ENCODE results near the gene MFAP5.
"Not testable (repeated sequence)": the region's sequence is repeated elsewhere in the genome, so short reads cannot be mapped to it uniquely, and the experiment has no call there.

The MFAP5 gene

DNA sequence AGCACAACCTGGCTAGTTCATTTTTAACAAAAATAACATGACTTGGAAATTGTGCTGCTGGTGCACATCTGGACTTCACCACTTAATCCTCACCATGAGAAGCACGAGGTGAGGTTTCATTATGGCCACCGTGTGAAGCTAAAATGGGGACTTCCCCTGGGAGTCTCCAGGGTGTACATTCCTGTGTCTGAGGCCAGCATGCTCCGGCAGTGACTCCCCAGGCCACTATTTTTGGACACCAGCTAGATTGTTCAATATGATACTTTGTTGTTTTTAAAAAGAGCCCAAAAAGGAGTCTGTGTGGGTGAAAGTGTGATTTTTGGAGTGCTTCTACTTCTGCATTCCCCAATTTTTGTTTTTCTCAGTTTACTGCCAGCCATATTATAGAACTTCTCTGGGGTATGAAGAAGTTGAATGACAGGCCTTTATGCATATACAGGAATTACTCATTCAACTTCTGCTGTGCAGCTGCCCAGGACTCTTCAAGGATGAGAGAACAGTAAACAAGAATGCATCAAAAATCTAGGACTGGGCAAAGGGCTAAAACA, 33.1 kb downstream of the MFAP5 start:
- peak; percentile 53 for DNase-seq (ENCODE audit: low spot score)

DNA sequence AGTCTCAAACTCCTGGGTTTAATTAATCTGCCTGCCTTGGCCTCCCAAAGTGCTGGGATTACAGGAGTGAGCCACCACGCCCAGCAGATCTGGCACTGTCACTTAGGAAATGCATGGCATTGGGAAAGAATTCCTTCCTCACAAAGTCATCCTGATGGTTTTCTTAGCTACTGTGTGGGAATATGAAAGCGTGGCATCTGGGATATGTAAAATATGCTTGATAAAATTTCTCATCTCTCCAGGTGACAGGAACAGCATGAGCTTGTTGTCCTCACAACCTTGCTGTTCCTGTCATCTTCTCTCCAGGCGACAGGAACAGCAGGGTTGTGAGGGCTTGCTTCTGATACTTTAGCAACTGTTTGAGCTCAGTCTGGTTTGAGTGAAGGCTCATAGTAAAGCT, 33.9 kb downstream of the MFAP5 start:
- DNase-seq (ENCODE audit: low spot score): no peak

DNA sequence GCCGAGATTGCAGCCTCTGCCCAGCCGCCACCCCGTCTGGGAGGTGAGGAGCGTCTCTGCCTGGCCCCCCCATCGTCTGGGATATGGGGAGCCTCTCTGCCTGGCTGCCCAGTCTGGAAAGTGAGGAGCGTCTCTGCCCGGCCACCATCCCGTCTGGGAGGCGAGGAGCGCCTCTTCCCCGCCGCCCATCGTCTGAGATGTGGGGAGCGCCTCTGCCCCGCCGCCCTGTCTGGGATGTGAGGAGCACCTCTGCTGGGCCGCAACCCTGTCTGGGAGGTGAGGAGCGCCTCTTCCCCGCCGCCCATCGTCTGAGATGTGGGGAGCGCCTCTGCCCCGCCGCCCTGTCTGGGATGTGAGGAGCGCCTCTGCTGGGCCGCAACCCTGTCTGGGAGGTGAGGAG, 37.9 kb downstream of the MFAP5 start:
- not testable (repeated sequence) for DNase-seq (ENCODE audit: low spot score)

DNA sequence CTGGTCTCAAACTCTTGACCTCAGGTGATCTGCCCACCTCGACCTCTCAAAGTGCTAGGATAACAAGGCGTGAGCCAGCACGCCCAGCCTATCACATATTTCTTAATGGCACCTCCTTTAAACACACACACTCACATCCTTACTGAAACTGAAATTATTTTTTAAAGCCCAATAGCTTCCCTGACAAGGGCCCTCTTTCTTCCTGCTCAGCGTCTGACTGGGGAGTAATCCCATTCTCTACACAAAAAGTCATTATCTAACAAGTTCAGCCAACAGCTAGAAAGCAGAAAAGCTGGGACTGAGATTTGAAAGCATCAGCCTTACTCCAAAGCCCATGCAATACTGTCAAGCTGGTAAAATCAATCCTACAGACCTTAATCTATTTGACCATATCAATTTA, 40.0 kb downstream of the MFAP5 start:
- no peak for DNase-seq (ENCODE audit: low spot score)

DNA sequence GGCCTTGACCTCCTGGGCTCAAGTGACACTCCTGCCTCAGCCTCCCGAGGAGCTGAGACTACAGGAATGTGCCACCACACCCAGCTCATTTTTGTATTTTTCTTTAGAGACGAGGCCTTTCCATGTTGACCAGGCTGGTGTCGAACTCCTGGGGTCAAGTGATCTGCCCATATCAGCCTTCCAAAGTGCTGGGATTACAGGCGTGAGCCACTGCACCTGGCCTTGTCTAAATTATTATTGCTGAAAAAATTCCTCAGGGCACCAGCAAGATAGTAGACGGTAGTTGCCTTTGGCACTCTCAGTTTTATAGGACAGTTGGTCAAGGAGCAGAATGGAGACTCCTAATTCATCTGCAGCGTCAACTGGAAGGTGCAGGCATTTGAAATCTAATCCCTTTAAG, 47.4 kb downstream of the MFAP5 start:
- no peak for DNase-seq (ENCODE audit: low spot score)

DNA sequence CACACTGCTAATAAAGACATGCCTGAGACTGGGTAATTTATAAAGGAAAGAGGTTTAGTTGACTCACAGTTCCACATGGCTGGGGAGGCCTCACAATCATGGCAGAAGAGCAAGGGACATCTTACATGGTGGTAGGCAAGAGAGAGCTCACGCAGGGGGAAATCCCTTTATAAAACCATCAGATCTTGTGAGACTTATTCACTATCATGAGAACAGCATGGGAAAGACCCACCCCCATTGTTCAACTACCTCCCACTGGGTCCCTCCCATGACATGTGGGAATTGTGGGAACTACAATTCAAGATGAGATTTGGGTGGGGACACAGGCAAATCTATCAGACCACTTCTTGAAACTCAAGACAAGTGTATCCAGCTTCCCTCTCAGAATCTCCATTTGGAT, 48.7 kb downstream of the MFAP5 start:
- DNase-seq (ENCODE audit: low spot score): not testable (repeated sequence)

DNA sequence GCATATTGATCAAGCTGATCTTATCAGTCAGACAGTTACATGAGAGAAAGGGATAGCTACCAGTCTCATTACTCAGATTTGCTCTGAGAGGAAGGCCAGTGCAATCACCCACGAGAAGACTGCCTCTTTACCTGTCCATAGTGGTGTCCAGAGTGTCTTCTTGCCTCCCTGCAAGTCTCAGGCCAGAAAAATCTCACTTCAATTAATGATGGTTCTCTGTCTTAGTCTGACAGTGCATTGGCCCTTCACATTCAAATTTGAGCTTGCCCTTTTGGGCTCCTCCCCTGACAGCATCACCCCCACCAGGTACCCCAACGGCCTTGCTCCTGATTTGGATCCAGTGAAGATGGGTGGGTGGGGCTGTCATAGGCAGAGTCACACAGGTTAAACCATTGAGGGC, 50.0 kb downstream of the MFAP5 start, which contains the start of gene AICDA:
Gene AICDA, minus strand, starts transcription at position 231 of the 400 bp plus-strand sequence. Its CDS starts 92 bp downstream, at position 139.
- DNase-seq (ENCODE audit: low spot score): no peak

DNA sequence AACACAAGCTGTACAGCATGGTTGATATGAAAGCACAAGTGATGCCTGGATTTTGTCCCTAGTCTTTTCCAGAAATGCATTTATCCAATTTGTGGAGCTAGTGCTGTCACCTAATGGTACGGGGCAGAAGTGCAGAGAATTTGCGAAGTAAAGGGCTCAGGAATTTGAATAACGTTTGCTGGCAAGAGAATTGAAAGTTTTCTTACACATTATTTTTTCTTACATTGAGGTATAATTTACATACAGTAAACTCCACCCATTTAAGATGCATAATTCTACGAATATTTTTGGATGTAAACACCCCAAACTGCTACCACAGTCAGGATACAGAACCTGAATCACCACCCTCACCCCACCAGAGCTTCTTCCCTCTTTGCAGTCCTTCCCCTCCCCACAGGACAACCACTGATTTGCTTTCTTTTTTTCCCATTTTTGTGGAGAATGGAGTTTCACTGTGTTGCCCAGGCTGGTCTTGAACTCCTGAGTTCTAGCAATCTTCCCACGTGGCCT, 53.5 kb downstream of the MFAP5 start:
- peak; percentile 57 for DNase-seq (ENCODE audit: low spot score)

DNA sequence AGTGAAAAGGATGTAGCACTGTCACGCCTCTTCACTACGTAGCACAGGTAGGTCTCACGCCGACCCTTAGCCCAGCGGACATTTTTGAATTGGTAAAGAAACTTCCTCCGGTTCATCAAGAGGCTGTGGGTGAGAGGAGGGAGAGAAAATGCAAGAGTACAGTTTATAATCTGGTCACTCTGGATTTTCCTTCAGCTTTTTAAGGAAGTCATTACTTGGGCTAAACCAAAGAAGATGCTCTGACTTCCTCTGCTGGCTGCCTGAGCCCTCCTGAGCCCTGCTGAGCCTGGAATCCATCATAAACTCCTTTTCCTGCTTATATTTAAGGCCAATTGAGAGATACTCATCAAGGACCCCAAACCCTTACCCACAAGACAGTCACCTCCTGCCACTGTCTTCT, 55.7 kb downstream of the MFAP5 start:
- no peak for DNase-seq (ENCODE audit: low spot score)

DNA sequence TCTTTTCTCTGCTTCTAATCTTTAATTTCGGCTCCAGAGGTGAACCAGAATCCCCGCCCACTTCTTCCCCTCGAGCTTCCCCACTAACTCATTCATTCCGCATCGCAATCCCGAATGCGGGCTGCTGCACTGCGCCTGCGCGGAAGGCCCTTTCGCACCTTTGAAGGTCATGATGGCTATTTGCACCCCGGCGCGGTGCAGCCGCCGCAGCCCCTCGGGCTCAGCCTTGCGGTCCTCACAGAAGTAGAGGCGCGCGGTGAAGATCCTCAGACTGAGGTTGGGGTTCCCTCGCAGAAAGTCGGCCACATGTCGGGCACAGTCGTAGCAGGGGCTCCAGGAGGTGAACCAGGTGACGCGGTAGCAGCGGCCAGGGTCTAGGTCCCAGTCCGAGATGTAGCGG, 57.6 kb downstream of the MFAP5 start:
- no peak for DNase-seq (ENCODE audit: low spot score)

DNA sequence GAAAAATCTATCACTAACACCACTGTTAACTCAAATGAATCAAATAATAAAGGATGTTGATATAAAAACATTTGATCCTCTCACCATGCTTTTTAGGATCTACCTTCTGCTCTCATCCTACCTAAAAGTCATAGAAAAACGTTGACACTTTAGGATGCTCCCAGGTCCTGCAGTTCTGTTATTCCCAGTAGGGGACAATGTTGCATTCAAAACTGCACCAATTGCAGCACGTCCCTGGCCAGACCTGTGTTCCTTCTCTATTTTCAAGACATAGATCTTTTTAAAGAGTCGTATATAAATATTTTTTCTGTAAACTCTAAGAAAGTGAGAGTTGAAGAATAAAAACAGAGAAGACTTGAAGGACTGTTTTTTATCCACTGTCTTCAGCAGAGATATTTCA, 58.8 kb downstream of the MFAP5 start:
- DNase-seq (ENCODE audit: low spot score): peak; percentile 57

DNA sequence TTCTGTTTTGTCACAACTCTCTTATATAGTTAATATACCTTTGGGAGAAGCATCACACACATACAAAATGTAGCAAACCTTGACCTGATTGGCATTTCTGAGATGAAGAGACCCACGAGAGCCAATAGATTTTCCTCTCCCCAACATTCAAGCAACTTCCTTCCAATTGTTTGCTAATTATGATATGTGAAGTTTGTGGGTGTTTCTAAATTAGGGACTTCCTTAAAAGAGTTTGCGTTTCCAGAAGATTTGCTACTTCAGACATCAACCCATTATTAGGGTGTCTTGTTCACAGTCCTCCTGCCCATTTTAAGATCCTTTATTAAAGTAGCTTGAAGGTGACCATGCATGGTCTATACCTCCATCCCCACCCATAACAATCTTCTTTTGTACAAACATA, 59.3 kb downstream of the MFAP5 start:
- no peak for DNase-seq (ENCODE audit: low spot score)

DNA sequence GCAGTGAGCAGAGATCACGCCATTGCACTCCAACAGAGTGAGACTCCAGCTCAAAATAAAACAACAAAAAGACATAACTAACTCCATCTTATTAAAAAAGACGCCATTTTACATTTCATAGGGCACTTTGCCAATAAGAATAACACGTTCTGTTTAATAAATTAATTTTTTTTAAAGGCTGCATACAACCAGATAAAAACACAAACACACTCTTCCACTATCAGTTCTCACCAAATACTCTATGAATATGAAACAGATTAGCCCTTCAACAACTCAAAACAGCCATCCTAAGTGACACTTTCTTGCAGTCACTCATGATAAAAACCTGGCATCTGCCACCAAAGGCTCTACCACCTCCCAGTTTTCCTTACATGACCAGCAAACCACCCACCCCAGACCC, 66.1 kb downstream of the MFAP5 start:
- no peak for DNase-seq (ENCODE audit: low spot score)
